Central memory CD8-positive, alpha-beta T cell (primary cell): ENCODE measurements around the gene KRT6A.
"Not testable (repeated sequence)": the region's sequence is repeated elsewhere in the genome, so short reads cannot be mapped to it uniquely, and the experiment has no call there.

ENCODE experiments used
- ATAC-seq: fragments of 150-1000 bp; cut with Tn5 transposase; replicated peaks from 2 replicates; pipeline ENCODE4 v1.10.0; 2022; ENCODE audit warnings: mild to moderate bottlenecking, moderate FRiP score, moderate number of reproducible peaks; ENCODE audit not compliant: poor library complexity, severe bottlenecking; ENCODE audit errors: extremely low read depth
- DNase-seq, 2 donors: peaks; one replicate each; pipeline ENCODE4 v3.0.0; 2021; ENCODE audit warnings: low spot score in 2 of 2
- H3K27ac Mint-ChIP-seq: one replicate; pipeline ENCODE4 v1.8.0; 2022; ENCODE audit warnings: low read depth, mild to moderate bottlenecking, moderate library complexity, mixed read lengths
- H3K27me3 Mint-ChIP-seq: one replicate; pipeline ENCODE4 v1.8.0; 2022; ENCODE audit warnings: mixed read lengths
- H3K36me3 Mint-ChIP-seq: one replicate; pipeline ENCODE4 v1.8.0; 2022; ENCODE audit warnings: mild to moderate bottlenecking, moderate library complexity, mixed read lengths; ENCODE audit not compliant: insufficient read depth
- H3K4me1 Mint-ChIP-seq: one replicate; pipeline ENCODE4 v1.8.0; 2022; ENCODE audit warnings: mixed read lengths
- H3K4me3 Mint-ChIP-seq: one replicate; pipeline ENCODE4 v1.8.0; 2022; ENCODE audit warnings: mild to moderate bottlenecking, moderate library complexity, mixed read lengths
- H3K9me3 Mint-ChIP-seq: one replicate; pipeline ENCODE4 v1.8.0; 2022; ENCODE audit warnings: mixed read lengths

Gene KRT6A

DNA sequence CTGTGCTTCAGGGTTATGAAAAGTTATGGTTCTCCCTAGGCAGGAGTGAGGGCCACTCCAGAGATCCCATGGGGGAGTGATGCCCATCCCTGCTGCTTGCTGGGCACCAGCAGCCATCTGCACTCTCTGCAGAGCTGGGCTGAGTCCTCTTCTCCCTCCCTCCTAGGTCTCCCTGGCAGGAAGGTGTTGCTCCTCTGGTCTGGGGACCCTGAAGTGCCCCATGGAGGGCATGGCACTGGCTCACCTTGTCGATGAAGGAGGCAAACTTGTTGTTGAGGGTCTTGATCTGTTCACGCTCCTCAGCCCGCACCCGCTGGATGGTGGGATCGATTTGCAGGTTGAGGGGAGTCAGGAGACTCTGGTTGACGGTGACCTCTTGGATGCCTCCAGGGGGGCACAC lies 652 bp downstream of the KRT6A start:
- not testable (repeated sequence) for H3K4me3 Mint-ChIP-seq, H3K9me3 Mint-ChIP-seq, DNase-seq, H3K36me3 Mint-ChIP-seq, ATAC-seq, H3K27ac Mint-ChIP-seq
- Mint-ChIP-seq H3K4me1 (peaks cover 11% of the 10 kb centered on the region), H3K27me3 (peaks cover 62% of the 10 kb centered on the region)

DNA sequence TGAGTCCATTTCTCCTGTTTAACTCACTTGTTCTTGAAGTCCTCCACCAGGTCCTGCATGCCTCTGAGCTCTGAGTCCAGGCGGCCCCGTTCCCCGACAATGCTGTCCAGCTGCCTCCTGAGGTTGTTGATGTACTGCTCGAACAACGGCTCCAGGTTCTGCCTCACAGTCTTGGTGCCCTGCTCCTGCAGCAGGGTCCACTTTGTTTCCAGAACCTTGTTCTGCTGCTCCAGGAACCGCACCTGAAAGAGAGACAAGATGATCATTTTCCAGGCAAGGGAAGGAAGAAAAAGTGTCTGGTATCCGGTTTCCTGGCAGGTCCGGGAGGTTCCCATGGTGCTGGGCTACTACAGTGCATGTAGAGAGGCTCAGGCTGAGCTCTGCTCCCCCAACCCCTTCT lies 1.6 kb downstream of the KRT6A start:
- H3K36me3 Mint-ChIP-seq, H3K4me3 Mint-ChIP-seq, ATAC-seq, H3K27ac Mint-ChIP-seq, H3K9me3 Mint-ChIP-seq, DNase-seq: not testable (repeated sequence)
- Mint-ChIP-seq H3K27me3 (peaks cover 69% of the 10 kb centered on the region), H3K4me1 (peaks cover 11% of the 10 kb centered on the region)

- H3K4me1 Mint-ChIP-seq: no peaks in the 10 kb centered on the region
- H3K9me3 Mint-ChIP-seq: peaks cover 12% of the 10 kb centered on the region
- no peak overlapping the region for H3K27ac Mint-ChIP-seq
- ATAC-seq: no peak
- no peak for DNase-seq
- no peak overlapping the region for H3K4me3 Mint-ChIP-seq
- H3K27me3 Mint-ChIP-seq: peaks cover 81% of the 10 kb centered on the region
- no peaks in the 10 kb centered on the region for H3K36me3 Mint-ChIP-seq
Measured at GRCh38 chr12:52488736-52489135, 4.3 kb downstream of the KRT6A start.

DNA sequence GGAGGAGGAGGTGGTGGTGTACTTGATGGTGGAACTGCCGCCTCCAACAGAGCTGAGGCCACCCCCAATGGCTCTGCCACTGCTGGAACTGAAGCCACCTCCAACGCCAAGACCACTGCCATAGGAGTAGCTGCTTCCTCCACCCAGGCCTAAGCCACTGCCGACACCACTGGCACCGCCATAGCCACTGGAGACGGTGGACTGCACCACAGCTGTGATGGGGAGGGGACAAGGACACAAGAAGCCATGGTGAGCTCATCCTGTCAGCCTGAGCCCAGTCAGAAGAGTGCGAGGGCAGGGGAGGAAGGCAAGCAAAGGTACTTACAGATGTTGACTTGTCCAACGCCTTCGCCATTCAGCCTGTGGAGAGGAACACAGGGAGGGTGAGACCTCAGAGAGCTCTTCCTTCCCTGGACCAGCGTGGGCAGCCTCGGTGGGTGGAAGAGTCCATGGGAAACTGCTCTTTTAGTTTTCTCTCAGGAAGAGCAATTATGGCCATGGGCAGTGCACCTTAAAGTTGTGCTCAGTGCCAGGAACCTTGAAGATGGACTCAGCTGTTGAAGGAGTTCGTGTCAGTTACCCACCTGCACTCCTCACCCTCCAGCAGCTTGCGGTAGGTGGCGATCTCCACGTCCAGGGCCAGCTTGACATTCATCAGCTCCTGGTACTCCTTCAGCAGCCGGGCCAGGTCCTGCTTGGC lies 5.2 kb downstream of the KRT6A start:
- H3K9me3 Mint-ChIP-seq: peaks cover 12% of the 10 kb centered on the region
- peaks cover 81% of the 10 kb centered on the region for H3K27me3 Mint-ChIP-seq
- not testable (repeated sequence) for H3K4me3 Mint-ChIP-seq, DNase-seq, H3K27ac Mint-ChIP-seq, H3K36me3 Mint-ChIP-seq, H3K4me1 Mint-ChIP-seq, ATAC-seq

- H3K27ac Mint-ChIP-seq: no peak overlapping the region
- no peak for DNase-seq
- ATAC-seq: no peak
- peaks cover 12% of the 10 kb centered on the region for H3K9me3 Mint-ChIP-seq
- H3K4me1 Mint-ChIP-seq: no peaks in the 10 kb centered on the region
- H3K4me3 Mint-ChIP-seq: no peak overlapping the region
- peaks cover 80% of the 10 kb centered on the region for H3K27me3 Mint-ChIP-seq
- peaks cover 1% of the 10 kb centered on the region for H3K36me3 Mint-ChIP-seq
Measured at GRCh38 chr12:52487211-52487610, 5.8 kb downstream of the KRT6A start.

GRCh38 chr12:52486166-52487105 lies 6.6 kb downstream of the KRT6A start:
- Mint-ChIP-seq H3K27me3 (peaks cover 72% of the 10 kb centered on the region), H3K36me3 (peaks cover 1% of the 10 kb centered on the region), H3K4me3 (no peak overlapping the region), H3K27ac (no peak overlapping the region), H3K9me3 (peaks cover 12% of the 10 kb centered on the region), H3K4me1 (no peaks in the 10 kb centered on the region)
- no peak for ATAC-seq
- DNase-seq: no peak

- DNase-seq: no peak
- no peak for ATAC-seq
- no peaks in the 10 kb centered on the region for H3K4me1 Mint-ChIP-seq
- peaks cover 27% of the 10 kb centered on the region for H3K27me3 Mint-ChIP-seq
- H3K4me3 Mint-ChIP-seq: no peak overlapping the region
- H3K27ac Mint-ChIP-seq: no peak overlapping the region
- peaks cover 8% of the 10 kb centered on the region for H3K9me3 Mint-ChIP-seq
- peaks cover 1% of the 10 kb centered on the region for H3K36me3 Mint-ChIP-seq
Measured at GRCh38 chr12:52480073-52480472, 13.0 kb downstream of the KRT6A start.

DNA sequence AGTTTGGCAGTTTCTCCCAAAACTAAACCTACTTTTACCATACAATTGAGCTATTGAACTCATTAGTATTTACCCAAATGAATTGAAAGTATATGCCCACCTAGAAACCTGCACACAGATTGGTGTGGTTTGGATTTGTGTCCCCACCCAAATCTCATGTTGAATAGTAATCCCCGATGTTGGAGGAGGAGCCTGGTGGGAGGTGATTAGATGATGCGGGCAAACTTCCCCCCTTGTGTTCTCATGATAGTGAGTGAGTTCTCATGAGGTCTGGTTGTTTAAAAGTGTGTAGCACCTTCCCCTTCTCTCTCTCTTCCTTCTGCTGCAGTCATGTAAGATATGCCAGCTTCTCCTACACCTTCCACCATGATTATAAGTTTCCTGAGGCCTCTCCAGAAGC lies 15.4 kb downstream of the KRT6A start:
- no peaks in the 10 kb centered on the region for H3K9me3 Mint-ChIP-seq
- DNase-seq: no peak
- H3K27ac Mint-ChIP-seq: no peak overlapping the region
- ATAC-seq: no peak
- H3K4me3 Mint-ChIP-seq: no peak overlapping the region
- peaks cover 1% of the 10 kb centered on the region for H3K36me3 Mint-ChIP-seq
- H3K27me3 Mint-ChIP-seq: peaks cover 2% of the 10 kb centered on the region
- no peaks in the 10 kb centered on the region for H3K4me1 Mint-ChIP-seq

GRCh38 chr12:52474212-52474611 lies 18.8 kb downstream of the KRT6A start:
- no peaks in the 10 kb centered on the region for H3K36me3 Mint-ChIP-seq
- peaks cover 1% of the 10 kb centered on the region for H3K27me3 Mint-ChIP-seq
- no peaks in the 10 kb centered on the region for H3K9me3 Mint-ChIP-seq
- ATAC-seq (no peak), DNase-seq (no peak)
- H3K4me1 Mint-ChIP-seq: no peaks in the 10 kb centered on the region
- no peak overlapping the region for H3K27ac Mint-ChIP-seq
- H3K4me3 Mint-ChIP-seq: no peak overlapping the region

GRCh38 chr12:52473768-52474167 lies 19.3 kb downstream of the KRT6A start, which contains the start of gene KRT6C:
TSS of gene KRT6C (minus strand) at chr12:52473805. CDS start at chr12:52473737, 68 bp downstream.
- DNase-seq (no peak), ATAC-seq (no peak)
- Mint-ChIP-seq H3K36me3 (no peaks in the 10 kb centered on the region), H3K4me3 (no peak within 1 kb of the TSS), H3K4me1 (no peaks in the 10 kb centered on the region), H3K27me3 (peaks cover 6% of the 10 kb centered on the region), H3K9me3 (no peaks in the 10 kb centered on the region), H3K27ac (no peak within 1 kb of the TSS)

- no peak overlapping the region for H3K4me3 Mint-ChIP-seq
- H3K36me3 Mint-ChIP-seq: no peaks in the 10 kb centered on the region
- no peaks in the 10 kb centered on the region for H3K9me3 Mint-ChIP-seq
- H3K27ac Mint-ChIP-seq: no peak overlapping the region
- DNase-seq (no peak), ATAC-seq (no peak)
- H3K4me1 Mint-ChIP-seq: no peaks in the 10 kb centered on the region
- peaks cover 17% of the 10 kb centered on the region for H3K27me3 Mint-ChIP-seq
Measured at GRCh38 chr12:52469853-52470252, 23.2 kb downstream of the KRT6A start.

GRCh38 chr12:52464897-52465296 lies 28.2 kb downstream of the KRT6A start:
- Mint-ChIP-seq H3K4me1 (no peaks in the 10 kb centered on the region), H3K9me3 (no peaks in the 10 kb centered on the region), H3K27ac (no peak overlapping the region), H3K27me3 (peaks cover 41% of the 10 kb centered on the region), H3K36me3 (no peaks in the 10 kb centered on the region), H3K4me3 (no peak overlapping the region)
- ATAC-seq (no peak), DNase-seq (no peak)

GRCh38 chr12:52461693-52462092 lies 31.4 kb downstream of the KRT6A start:
- Mint-ChIP-seq H3K4me1 (no peaks in the 10 kb centered on the region), H3K27me3 (peaks cover 26% of the 10 kb centered on the region), H3K9me3 (no peaks in the 10 kb centered on the region), H3K27ac (no peak overlapping the region), H3K36me3 (no peaks in the 10 kb centered on the region), H3K4me3 (no peak overlapping the region)
- no peak for DNase-seq
- ATAC-seq: no peak
